HG03060 (cell line): ENCODE data around the gene AMELY.
"Not testable (repeated sequence)": the region's sequence is repeated elsewhere in the genome, so short reads cannot be mapped to it uniquely, and the experiment has no call there.

Experiments
- ATAC-seq: cut with Tn5 transposase; IDR thresholded peaks from one replicate; pipeline ENCODE4 v1.9.1; 2021; ENCODE audit warnings: low read depth, moderate number of reproducible peaks; ENCODE audit not compliant: unreplicated experiment

Gene AMELY

GRCh38 chrY:6911253-6911881 lies at the start of gene AMELY:
TSS of gene AMELY (minus strand) at chrY:6911752. CDS start at chrY:6872608, 39,144 bp downstream.
- ATAC-seq = no peak

DNA sequence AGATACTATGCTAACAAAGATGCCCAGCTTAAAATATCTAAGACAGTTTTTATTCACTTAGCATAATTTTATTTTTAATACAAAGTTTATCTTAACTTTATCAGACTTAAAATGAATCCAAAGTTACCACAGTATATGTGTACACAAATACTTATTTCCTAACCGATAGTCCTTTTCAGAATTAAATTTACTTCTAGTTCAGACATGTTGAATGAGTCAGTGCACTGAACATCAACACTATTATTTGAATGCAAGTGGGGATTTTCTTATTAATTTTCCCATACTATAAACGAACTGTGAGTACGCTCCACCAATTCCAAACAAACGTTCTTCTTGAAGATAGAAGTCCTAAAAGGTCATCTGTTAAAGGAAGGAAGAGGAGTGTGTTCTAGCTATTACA lies 38.4 kb upstream of the AMELY start:
- ATAC-seq = no peak

- no peak for ATAC-seq
These were observed 36.8 kb upstream of the AMELY start for GRCh38 chrY:6948378-6948777.

DNA sequence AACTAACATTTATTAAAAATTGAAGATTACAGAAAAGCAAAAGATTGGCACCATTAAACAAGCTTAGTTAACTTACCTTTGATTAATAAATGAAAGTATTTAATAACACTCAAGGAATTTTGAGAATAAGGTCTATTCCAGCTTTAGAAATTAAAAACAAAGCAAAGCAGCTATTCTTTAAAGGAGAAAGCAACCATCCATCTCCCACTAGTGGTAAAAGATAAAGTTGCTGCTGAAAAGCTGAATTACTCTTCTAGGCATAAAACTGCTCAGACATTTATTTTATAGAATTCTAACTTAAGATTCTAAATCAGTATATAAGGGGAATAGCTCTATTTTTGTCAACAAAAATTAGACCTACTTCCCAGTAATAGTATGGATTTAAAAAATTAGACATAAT lies 36.1 kb upstream of the AMELY start:
- ATAC-seq = no peak

DNA sequence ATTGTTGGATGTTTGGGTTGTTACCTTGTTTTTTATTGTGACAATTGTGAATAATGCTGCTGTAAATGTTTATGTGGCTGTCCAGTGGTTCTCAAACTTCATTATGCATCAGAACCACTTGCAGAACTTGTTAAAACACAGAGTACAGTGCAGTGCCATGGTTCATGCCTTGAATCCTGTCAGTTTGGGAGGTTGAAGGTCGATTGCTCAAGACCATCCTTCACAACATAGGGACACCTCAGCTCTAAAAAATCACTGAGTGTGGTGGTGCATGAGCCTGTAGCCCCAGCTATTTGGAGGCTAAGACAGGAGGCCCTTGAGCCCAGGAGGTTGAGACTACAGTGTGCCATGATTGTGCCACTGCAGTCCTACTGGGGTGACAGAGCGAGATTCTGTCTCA lies 23.9 kb upstream of the AMELY start:
- no peak for ATAC-seq

DNA sequence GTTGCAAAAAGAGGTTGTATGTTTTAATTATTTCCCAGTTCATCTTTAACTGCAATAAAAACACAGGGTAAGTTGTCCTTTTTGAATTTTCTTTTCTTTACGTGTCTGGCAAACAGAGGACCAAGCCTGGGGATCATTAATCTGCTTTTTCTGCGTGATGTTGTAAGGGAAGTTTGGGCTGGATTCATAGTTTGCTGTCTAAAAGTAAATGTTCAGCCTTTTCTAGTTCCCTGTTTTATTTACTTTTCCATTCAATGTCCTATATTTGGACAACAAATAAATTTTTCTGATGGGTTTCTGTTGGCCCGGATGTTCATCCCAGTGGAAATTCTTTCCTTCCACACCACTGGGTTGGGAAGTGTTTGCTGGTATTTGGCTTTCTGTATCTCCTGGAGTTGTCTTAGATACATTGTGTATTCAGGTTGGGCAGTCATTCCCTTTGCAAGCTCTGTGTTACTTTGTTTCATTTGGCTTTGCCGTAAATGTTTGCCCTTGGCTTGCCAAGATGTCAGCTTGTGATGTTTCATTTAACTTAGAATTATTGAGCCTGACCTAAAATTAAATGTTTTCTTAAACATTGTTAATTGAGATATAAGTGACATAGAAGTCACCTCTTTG lies 20.3 kb upstream of the AMELY start:
- no peak for ATAC-seq

DNA sequence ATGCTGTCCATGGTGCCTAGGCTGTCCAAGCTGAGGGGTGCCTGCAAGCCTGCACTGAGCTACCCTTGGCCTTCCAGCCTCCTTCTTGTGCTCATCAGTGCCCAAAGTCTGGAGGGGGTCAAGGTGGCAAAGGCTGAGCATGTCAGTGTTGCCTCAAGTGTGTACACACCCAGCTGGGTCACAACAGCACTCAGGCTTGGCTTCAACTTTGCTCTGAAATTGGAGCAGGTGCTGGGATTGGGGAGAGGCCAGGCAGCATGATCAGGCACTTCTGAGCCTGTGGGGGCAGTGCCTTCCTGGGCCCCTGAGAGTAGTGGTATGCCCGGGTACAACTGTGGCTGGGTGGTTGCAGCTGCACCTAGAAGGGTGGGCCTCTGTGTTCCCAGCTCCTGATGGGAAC lies 17.7 kb upstream of the AMELY start:
- no peak for ATAC-seq

DNA sequence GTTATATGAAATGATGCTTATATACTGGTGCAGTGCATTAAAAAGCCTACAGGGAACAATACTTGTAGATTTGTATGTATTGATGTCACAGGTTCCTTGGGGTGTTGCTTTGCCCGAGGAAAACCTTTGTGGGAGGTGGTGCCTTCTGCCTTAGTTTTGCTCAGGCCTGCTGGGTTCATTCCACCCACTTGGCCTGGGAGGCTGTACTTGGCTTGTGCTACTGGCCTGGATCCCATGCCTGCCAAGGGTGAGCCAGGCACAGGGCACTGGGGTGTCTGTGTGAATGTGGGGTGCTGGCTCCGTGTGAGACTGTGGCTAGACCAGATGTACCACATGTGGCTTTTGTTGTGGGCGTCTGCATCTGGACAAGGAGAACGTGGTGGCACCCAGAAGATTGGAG lies 16.7 kb upstream of the AMELY start:
- ATAC-seq = no peak

DNA sequence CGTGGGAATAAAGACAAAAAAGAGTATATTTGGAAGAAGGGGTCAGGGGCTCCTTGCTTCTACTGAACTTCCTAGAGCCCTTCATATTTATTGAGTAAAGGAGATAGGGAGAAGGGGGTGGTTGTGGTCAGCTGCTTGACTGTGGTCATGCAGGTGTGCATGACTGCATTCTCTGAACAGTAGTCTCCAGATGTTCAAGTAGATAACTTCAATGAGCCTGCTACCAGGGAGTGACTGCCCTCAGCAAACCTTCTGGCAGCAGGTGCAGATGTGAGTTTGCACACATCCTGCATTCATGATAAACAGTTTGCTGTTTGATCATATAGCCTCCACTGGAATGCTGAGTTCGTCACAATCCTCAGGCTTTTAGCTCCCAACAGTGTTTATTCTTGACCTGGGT lies 9.5 kb upstream of the AMELY start:
- no peak for ATAC-seq

- ATAC-seq = no peak
These were observed 1.8 kb upstream of the AMELY start for GRCh38 chrY:6913362-6913761.

GRCh38 chrY:6910372-6911252 lies 940 bp downstream of the AMELY start, which contains the start of gene TBL1Y:
TSS of gene TBL1Y (plus strand) at chrY:6910697. CDS start at chrY:7025085, 114,388 bp downstream.
- ATAC-seq = no peak

GRCh38 chrY:6909856-6910255 lies 1.7 kb downstream of the AMELY start:
- no peak for ATAC-seq

- no peak for ATAC-seq
These were observed 2.4 kb downstream of the AMELY start for GRCh38 chrY:6909118-6909521.

GRCh38 chrY:6908021-6908420 lies 3.5 kb downstream of the AMELY start:
- ATAC-seq = not testable (repeated sequence)

- no peak for ATAC-seq
These were observed 4.0 kb downstream of the AMELY start for GRCh38 chrY:6907591-6907990.

- not testable (repeated sequence) for ATAC-seq
These were observed 9.4 kb downstream of the AMELY start for GRCh38 chrY:6902116-6902515.

GRCh38 chrY:6895236-6895635 lies 16.3 kb downstream of the AMELY start:
- no peak for ATAC-seq

DNA sequence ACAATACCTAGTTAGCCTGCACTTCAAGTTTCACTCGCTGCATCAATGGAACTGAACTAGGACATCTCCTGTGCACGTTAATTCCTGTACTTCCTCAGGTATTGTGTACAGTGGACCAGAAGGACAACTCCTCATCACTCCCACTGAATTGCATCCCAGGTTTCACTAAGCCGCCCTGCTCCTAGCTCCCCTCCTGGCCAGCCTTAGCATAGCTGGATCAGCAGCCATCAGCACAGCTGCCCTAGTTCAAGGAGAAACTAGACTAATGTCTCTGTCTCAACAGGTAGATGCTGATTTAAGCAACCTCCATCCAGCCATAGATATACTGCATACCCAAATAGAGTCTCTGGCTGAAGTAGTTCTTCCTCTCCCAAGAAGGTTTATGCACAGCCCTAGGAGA lies 17.1 kb downstream of the AMELY start:
- ATAC-seq = no peak

DNA sequence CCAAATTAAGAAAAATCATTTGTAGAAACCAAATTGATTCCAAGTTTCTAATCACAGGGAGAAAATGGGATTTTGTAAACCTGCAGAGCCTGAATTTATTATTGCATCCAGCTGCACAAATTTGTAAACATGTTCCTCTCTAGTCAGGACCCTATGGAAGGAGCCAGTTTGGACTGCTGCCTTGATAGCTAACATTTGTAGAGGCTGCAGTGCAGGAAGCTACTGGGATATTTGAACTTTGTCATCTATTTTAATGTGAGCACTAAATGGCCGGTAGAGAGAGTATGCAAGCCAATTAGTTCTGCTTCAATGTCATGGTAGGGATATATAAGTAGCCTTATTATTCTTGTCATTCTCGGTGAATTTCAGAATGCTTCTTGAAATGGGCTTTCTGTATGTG lies 62.2 kb downstream of the AMELY start:
- no peak for ATAC-seq

GRCh38 chrY:6842650-6843049 lies 68.9 kb downstream of the AMELY start:
- not testable (repeated sequence) for ATAC-seq
